ENCODE measurements around the gene SMYD3.

Gene SMYD3

GRCh38 chr1:246169019-246169418, 338.1 kb downstream of the SMYD3 start:
- H3K27ac ChIP-seq: no peak overlapping the region
- H3K36me3 ChIP-seq (ENCODE audit: insufficient read depth): no peaks in the 10 kb centered on the region
- H4K20me1 ChIP-seq (ENCODE audit: insufficient read depth): no peaks in the 10 kb centered on the region
- H3K9ac ChIP-seq: no peak overlapping the region
- no peak overlapping the region for H3K4me3 ChIP-seq (IDR thresholded peaks at IDR 0.05; ENCODE audit: insufficient read depth, low read depth, low read length)
- no peaks in the 10 kb centered on the region for H3K4me1 ChIP-seq (ENCODE audit: low read depth, poor library complexity, severe bottlenecking)
- H3K4me2 ChIP-seq: no peak overlapping the region
- no peak overlapping the region for H2AFZ ChIP-seq (ENCODE audit: low read depth)
- H3K27me3 ChIP-seq (ENCODE audit: insufficient read depth, low read depth): no peaks in the 10 kb centered on the region
- no peaks in the 10 kb centered on the region for H3K79me2 ChIP-seq (ENCODE audit: insufficient read depth, low read depth)
- TF ChIP-seq CTCF (conservative IDR thresholded peaks at IDR 0.05; ENCODE audit: low read depth, low read length): no peak

GRCh38 chr1:246166841-246167240, 340.2 kb downstream of the SMYD3 start:
- Histone ChIP-seq H3K36me3 (ENCODE audit: insufficient read depth) (no peaks in the 10 kb centered on the region), H3K9ac (no peak overlapping the region), H4K20me1 (ENCODE audit: insufficient read depth) (no peaks in the 10 kb centered on the region), H2AFZ (ENCODE audit: low read depth) (no peak overlapping the region), H3K4me1 (ENCODE audit: low read depth, poor library complexity, severe bottlenecking) (no peaks in the 10 kb centered on the region), H3K79me2 (ENCODE audit: insufficient read depth, low read depth) (no peaks in the 10 kb centered on the region), H3K27me3 (ENCODE audit: insufficient read depth, low read depth) (no peaks in the 10 kb centered on the region), H3K4me2 (no peak overlapping the region), H3K27ac (no peak overlapping the region), H3K4me3 (IDR thresholded peaks at IDR 0.05; ENCODE audit: insufficient read depth, low read depth, low read length) (no peak overlapping the region)
- no peak for TF ChIP-seq CTCF (conservative IDR thresholded peaks at IDR 0.05; ENCODE audit: low read depth, low read length)

GRCh38 chr1:246165826-246166709, 341.0 kb downstream of the SMYD3 start:
- Histone ChIP-seq H3K27ac (no peak overlapping the region), H3K4me1 (ENCODE audit: low read depth, poor library complexity, severe bottlenecking) (no peaks in the 10 kb centered on the region), H2AFZ (ENCODE audit: low read depth) (no peak overlapping the region), H3K4me3 (IDR thresholded peaks at IDR 0.05; ENCODE audit: insufficient read depth, low read depth, low read length) (no peak overlapping the region), H3K79me2 (ENCODE audit: insufficient read depth, low read depth) (no peaks in the 10 kb centered on the region), H3K27me3 (ENCODE audit: insufficient read depth, low read depth) (no peaks in the 10 kb centered on the region), H3K4me2 (no peak overlapping the region), H3K36me3 (ENCODE audit: insufficient read depth) (no peaks in the 10 kb centered on the region), H4K20me1 (ENCODE audit: insufficient read depth) (no peaks in the 10 kb centered on the region), H3K9ac (no peak overlapping the region)
- TF ChIP-seq CTCF (conservative IDR thresholded peaks at IDR 0.05; ENCODE audit: low read depth, low read length): no peak

- H3K27me3 ChIP-seq (ENCODE audit: insufficient read depth, low read depth): no peaks in the 10 kb centered on the region
- no peaks in the 10 kb centered on the region for H3K4me1 ChIP-seq (ENCODE audit: low read depth, poor library complexity, severe bottlenecking)
- no peak overlapping the region for H3K27ac ChIP-seq
- no peak overlapping the region for H3K4me2 ChIP-seq
- TF ChIP-seq CTCF (conservative IDR thresholded peaks at IDR 0.05; ENCODE audit: low read depth, low read length): no peak
- H3K79me2 ChIP-seq (ENCODE audit: insufficient read depth, low read depth): no peaks in the 10 kb centered on the region
- no peak overlapping the region for H3K9ac ChIP-seq
- no peaks in the 10 kb centered on the region for H3K36me3 ChIP-seq (ENCODE audit: insufficient read depth)
- H2AFZ ChIP-seq (ENCODE audit: low read depth): no peak overlapping the region
- no peak overlapping the region for H3K4me3 ChIP-seq (IDR thresholded peaks at IDR 0.05; ENCODE audit: insufficient read depth, low read depth, low read length)
- H4K20me1 ChIP-seq (ENCODE audit: insufficient read depth): no peaks in the 10 kb centered on the region
Observed at GRCh38 chr1:246164764-246165163, 342.3 kb downstream of the SMYD3 start.
